HG02642 (cell line): ENCODE results near the gene THSD1.
"Not testable (repeated sequence)": the region's sequence is repeated elsewhere in the genome, so short reads cannot be mapped to it uniquely, and the experiment has no call there.

Experiments
- ATAC-seq: cut with Tn5 transposase; IDR thresholded peaks from one replicate; pipeline ENCODE4 v1.9.1; 2021; ENCODE audit warnings: mild to moderate bottlenecking; ENCODE audit not compliant: unreplicated experiment, poor library complexity

Gene THSD1

DNA sequence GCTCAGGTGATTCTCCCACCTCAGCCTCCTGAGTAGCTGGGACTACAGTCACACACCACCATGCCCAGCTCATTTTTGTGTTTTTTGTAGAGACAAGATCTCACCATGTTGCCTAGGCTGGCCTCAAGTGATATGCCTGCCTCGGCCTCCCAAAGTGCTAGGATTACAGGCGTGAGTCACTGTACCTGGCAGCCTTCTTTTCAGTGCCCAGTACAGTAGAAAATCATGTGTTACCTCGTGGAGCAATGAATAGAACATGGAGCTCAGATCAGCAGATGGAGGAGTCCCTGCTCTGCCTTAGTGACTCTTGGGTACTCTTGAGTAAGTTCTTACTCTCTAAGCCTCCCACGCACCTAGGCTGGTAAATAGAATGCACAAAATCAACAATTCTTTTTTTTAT lies 44.7 kb downstream of the THSD1 start:
- no peak for ATAC-seq

DNA sequence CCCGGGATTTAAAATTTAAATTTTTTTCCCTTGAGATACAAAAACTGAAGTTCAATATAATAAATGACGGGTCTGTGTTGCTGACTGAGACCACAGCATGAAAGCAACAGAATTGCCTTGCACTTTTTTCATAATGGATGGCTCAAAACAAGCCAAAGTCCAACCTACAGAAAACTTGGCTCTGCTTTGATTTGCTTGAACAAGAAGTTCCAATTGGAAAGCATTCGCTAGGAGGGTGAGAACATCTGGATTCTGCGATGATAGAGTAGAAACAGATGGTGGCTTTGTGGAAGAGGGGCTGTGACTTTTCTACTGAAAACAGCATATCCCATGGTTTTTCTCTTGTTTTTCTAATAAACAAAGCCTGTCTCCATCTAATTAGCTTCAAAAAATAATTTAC lies 46.4 kb downstream of the THSD1 start:
- ATAC-seq = no peak

DNA sequence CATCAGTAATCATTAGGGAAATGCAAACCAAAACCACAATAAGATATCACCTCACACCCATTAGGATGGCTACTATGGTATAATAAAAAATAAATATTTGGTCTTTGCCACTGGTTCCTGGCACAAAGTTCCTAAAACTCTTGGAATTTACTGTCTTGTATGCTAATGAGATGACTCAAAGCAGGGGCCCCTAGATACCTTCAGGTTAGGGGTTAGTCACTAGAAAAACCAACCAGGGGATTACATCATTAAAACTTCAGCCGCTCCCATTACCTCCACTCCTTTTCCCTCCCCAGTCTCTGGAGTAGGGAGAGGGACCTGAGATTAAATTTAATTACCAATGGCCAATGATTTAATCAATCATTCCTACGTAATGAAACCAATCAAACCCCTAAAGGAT lies 49.6 kb downstream of the THSD1 start:
- ATAC-seq = no peak

DNA sequence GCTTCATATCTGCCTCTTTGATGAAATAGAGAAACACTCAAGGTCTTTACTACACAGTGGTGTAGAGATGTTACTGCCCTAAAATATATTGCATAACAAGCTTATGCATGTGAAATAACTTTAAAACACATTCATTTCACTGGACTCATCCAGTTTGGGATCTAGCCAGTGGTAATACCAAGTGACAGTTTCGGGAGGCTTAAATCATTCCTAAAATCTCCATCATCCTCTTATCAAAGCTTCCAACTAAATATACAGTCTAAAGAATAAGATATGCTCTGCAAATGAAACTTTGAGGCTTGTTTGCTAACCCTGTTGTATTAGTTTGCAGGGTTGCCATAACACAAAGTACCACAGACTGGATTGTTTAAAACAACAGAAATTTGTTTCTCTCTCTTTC lies 52.8 kb downstream of the THSD1 start:
- ATAC-seq = no peak

DNA sequence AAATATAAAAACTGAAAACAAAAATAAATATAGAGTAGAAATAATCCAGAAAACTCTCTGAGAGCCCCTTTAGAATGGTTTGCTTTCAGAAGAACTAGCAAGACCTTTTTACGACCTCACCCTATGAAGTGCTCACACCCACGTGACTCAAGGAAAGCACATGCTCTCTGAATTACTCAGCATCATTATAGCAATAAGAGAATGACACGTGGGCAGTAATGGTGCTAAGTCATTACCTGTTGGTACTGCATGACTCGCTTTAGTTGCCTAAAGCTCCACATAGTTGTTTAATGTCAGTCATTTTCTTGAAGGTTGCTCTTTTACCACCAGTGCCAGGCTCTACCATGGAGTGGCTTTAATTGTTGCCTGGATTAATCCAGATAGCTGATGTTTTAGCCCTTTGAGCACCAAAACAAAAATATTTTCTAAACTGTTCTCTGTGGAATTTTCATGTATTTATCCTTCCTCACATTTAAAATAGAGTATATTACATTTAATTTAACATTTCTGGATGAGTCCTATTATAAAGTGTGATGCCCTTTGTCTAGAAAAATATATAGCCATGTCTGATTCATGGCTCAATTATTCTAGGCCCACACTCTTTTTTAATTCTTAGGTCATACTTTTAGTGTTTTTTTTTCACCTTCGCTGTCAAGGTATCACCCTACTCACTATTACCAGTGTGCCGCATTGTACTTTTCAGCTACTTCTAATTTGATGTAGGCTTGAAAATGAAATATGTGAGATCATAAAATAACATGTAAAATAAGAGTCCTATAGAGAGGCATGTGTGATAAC lies 56.8 kb downstream of the THSD1 start:
- ATAC-seq = no peak

DNA sequence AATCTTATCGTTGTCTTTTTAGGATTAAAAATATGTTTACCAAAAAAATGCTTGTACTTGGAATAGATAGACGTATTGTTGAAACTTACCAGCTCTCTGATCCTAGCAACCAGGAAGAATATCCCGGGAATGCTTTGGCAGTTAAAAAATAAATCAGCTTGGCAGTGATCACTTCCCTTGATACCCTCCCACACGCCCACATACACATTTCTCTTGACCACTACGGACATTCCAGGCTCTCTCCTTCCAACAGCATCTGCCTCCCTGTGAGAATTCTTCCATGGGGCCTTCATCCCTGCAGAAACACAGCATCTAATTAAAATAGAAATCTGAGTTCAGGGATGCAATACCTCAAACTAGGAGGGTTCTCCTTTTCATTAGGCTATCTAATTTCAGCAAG lies 57.9 kb downstream of the THSD1 start:
- no peak for ATAC-seq

DNA sequence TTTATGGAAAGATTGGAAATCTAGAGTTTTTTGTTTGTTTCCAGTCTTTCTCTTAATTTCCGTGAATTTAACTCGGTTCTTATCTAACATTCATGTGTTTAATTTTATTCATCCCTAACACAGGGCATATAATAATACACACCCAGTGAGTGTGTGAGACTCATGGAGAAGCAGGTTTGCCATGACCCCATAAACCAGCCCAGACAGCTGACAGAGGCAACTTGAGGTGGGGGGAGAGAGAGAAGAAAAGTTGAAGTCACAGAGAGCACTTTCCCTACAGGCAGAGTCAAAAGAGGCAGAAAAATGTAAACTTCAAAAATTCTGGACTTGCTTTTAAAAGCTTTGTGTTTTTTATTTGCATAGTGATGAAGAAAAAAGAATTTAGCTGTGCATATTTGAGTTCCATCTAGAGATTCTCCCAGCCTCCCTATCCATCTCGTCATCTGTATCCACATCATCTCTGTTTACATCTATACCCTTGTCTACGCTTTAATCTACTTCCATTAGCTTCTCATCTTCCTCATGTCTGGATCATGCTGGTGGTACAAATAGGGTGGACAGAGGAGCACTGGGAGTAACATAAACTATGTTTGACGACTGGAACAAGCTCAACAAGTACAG lies 60.2 kb downstream of the THSD1 start:
- no peak for ATAC-seq

DNA sequence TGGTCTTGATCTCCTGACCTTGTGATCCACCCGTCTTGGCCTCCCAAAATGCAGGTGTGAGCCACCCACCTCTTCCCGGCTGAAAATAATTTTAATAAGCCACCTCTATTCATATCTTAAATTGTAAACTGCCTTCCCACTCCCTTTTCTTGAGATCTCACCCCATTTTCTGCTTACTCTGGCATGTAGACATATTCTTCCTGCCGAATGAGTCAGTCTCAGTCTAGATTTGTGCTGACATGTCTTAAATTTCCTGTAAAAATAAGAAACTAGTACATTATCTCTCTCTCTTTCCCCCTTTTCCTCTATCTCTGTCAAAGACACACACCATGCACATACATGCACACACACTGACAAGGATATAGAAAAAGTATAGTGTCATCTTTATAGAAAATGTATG lies 60.9 kb downstream of the THSD1 start:
- no peak for ATAC-seq

DNA sequence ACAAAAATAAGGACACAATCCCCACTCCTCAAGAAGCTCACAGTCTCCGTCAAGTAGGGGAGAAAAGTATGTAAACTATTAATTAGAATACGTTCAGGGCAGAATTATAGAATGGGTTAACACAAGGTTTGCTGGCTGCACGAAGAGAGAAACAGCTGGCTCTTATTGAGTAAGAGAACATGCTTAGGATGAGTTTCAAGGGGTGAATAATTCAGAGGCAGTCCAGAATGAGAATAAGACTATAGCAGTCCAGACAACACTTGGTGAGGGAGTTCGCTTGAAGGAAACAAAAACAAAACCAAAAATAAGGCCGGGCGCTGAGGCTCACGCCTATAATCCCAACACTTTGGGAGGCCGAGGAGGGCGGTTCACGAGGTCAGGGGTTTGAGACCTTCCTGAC lies 61.9 kb downstream of the THSD1 start:
- ATAC-seq = no peak

DNA sequence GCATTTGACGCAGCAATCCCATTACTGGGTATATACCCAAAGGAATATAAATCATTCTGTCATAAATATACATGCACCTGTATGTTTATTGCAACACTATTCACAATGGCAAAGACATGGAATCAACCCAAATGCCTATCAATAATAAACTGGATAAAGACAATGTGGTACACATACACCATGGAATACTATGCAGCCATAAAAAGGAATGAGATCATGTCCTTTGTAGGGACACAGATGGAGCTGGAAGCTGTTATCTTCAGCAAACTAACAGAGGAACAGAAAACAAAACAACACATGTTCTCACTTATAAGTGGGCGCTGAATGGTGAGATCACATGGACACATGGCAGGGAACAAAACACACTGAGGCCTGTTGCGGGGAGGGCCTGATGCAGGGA lies 63.8 kb downstream of the THSD1 start:
- ATAC-seq = not testable (repeated sequence)

DNA sequence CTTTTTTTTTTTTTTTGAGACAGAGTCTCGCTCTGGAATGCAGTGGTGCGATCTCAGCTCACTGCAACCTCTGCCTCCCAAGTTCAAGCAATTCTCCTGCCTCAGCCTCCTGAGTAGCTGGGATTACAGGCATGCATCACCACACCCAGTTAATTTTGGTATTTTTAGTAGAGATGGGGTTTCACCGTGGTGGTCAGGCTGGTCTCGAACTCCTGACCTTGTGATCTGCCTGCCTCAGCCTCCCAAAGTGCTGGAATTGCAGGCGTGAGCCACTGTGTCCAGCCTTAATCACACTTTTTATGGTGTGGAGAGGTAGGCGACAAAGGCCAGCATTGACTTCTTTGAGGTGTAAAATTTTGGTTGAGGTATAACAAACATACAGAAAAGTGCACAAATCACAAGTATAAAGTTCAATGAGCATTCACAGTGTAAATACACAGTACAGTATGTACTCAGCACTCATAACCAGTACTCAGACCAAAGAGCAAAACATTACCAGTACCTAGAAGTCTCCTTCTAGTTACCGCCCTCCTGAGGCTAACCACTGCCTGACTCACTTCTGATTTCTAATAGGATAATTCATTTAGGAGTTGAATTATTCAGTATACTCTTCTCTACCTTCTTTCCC lies 68.0 kb downstream of the THSD1 start:
- not testable (repeated sequence) for ATAC-seq

DNA sequence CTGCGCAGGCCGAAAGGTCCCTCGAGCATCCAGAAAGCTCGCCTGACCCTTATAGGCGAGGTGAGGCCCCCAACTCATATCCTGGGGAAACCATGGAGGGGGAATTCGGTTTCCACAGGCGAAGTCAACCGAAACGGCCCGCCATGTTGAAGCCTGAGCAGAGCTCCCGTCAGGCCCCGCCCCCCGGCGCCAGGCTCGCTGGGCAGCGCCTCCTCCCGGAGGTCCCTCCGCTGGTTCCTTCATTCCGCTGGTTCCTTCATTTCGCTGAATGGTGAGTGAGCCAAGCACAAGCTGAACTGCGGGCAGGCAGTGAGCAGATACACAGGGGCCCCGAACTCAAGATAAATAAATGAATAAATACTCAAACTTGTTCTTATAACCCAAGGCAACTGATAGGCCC lies 71.9 kb downstream of the THSD1 start:
- ATAC-seq = not testable (repeated sequence)

DNA sequence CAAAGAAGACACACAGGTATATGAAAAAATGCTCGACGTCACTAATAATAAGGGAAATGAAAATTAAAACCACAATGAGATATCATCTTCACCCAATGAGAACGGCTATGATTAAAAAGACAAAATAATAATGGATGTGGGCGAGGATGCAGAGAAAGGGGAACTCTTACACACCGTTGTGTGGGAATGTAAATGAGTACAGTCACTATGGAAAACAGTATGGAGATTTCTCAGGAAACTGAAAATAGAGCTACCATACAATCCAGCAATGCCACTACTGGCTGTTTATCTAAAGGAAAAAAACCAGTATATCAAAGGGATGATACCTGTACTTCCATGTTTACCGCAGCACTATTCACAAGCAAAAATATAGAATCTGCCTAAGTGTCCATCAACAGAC lies 74.1 kb downstream of the THSD1 start:
- not testable (repeated sequence) for ATAC-seq
